ENCODE data around the gene CXXC5. TPM values are rescaled to one million over a fixed set of nuclear protein-coding genes. Genes with fewer than 3 reads are reported as not detected.
A peak's percentile ranks its signal among the peaks of the same experiment; 100 is the strongest.

Gene CXXC5
- polyA plus RNA-seq, 1 of the 3 experiments (the other 2 are of a cell fraction) = 47.4 TPM

DNA sequence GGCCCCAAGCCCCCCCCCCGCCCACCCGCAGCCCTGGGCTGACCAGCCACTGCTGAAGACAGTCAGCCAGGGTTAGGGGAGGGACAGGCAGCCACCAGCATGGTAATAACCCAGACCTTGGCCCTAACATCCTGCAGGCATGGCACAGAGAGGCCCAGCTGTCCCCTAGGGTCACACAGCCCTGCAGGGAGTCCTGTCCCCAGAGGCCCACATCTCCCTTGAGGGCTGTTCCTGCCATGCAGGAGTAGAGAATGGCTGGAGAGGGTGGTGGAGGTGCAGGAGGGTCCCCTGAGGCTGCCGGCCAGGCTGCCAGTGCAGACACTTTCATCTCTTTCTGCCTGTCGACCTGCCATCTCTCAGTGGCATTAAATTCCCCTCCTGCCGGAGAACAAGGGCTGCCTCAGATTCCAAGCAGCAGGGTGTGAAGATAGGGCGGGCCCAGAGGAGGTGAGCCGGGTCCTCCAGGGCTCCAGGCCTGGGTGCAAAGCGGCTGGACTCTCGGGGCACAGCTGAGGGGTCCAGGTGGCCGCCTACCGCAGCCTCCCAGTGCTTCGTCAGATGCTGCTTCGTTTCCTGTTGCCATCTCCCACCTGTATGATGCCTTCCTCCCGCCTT, 40.0 kb downstream of the CXXC5 start:
- CTCF ChIA-PET = interaction anchor here (1.1 to 14.8 kb wide), 10 partner anchors 10 to 84 kb away, joined by 3 to 310 read pairs (median 32); partner anchors contain the start of gene CXXC5
- Histone ChIP-seq H3K4me2 (no peak overlapping the region), H3K9ac (no peak overlapping the region), H3K27ac (ENCODE audit: low read depth in 2 of 2, low read length in 1 of 2) (peak overlapping the region; percentile 71 to 97; a peak in 3 of 4 replicates), H3K4me1 (ENCODE audit: control insufficient read depth in 1 of 2, insufficient read depth in 2 of 2, low read depth in 1 of 2, low read length in 1 of 2) (peaks cover 34 to 78% of the 10 kb centered on the region in 2 experiments), H4K20me1 (ENCODE audit: insufficient read depth) (no peaks in the 10 kb centered on the region; the same call in 1 of the 2 replicates), H3K27me3 (ENCODE audit: insufficient read depth) (no peaks in the 10 kb centered on the region), H3K79me2 (ENCODE audit: insufficient read depth) (peaks cover 11% of the 10 kb centered on the region; the same call in 1 of the 2 replicates), H3K9me2 (no peaks in the 10 kb centered on the region), H3K4me3 (ENCODE audit: low read depth in 2 of 2, low read length in 1 of 2) (no peak overlapping the region), H3F3A (replicated peaks; ENCODE audit: insufficient read depth) (peaks cover 23% of the 10 kb centered on the region), H3K36me3 (replicated peaks in 1 of 2; ENCODE audit: control insufficient read depth in 1 of 2, insufficient read depth in 2 of 2, low read length in 1 of 2) (peaks cover 11 to 24% of the 10 kb centered on the region in 2 experiments), H2AFZ (ENCODE audit: low read depth) (no peak overlapping the region), H3K9me3 (no peaks in the 10 kb centered on the region)
- TF ChIP-seq CHD2 (IDR thresholded peaks at IDR 0.05; ENCODE audit: low read length, partially characterized antibody) (no peak), SMC3 (IDR thresholded peaks at IDR 0.05; ENCODE audit: low read depth, low read length) (no peak), GATA2 (CRISPR knock-in tag; IDR thresholded peaks at IDR 0.05) (no peak), RCOR1 (IDR thresholded peaks at IDR 0.05; ENCODE audit: low read length) (no peak), JUND (IDR thresholded peaks at IDR 0.05) (no peak), NRF1 (IDR thresholded peaks at IDR 0.05; ENCODE audit: low read depth, low read length) (no peak)
- DNase-seq = no peak
- WGBS (ENCODE audit: low lambda C conversion rate) = 85% methylated on average over 6 of the region's 14 CpGs
- POLR2A ChIA-PET = interaction anchor here (0.6 to 3.5 kb wide), 4 partner anchors 11 to 74 kb away, joined by 3 to 23 read pairs (median 4); partner anchors contain the start of gene CXXC5

DNA sequence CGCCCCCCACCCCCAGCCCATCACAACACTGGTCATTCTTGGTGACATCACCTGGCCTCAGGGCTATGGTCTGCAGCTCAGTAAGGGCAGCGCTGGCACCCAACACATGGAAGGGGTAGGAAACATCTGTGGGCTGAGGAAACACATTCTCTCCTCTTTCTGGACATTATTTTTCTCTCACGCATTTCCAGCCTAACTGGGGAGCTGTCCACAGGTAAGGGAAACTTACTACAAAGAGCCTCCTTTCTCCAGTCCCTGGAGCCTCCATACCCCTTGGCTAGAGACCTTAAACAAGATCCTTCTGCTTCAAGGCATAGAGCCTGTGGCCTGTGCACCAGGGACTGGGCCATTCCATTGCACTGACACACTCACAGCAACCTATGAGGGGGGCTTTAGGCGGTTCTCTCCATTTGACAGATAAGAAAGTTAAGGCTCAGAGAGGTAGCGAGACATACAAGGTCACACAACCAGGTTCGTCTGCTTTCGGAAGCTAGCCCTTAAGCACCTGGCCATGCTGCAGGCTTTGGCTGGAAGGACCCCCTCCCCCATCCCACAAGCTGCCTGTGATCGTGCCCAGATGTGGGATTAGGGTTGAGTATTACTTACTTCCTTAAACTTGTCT, 40.7 kb downstream of the CXXC5 start:
- ChIA-PET CTCF (interaction anchor here (1.3 to 14.8 kb wide), 17 partner anchors 11 to 77 kb away, joined by 3 to 310 read pairs (median 14); partner anchors contain the start of gene CXXC5), POLR2A (interaction anchor here (0.6 to 3.5 kb wide), 7 partner anchors 11 to 73 kb away, joined by 3 to 23 read pairs (median 5); partner anchors contain the start of gene CXXC5)
- peaks cover 4% of the 10 kb centered on the region; the same call in 1 of the 2 replicates for H3K79me2 ChIP-seq (ENCODE audit: insufficient read depth)
- H3K27me3 ChIP-seq (ENCODE audit: insufficient read depth) = no peaks in the 10 kb centered on the region
- no peak overlapping the region for H3K9ac ChIP-seq
- H4K20me1 ChIP-seq (ENCODE audit: insufficient read depth) = no peaks in the 10 kb centered on the region; the same call in 1 of the 2 replicates
- H3K9me2 ChIP-seq = no peaks in the 10 kb centered on the region
- peaks cover 35 to 85% of the 10 kb centered on the region in 2 experiments for H3K4me1 ChIP-seq (ENCODE audit: control insufficient read depth in 1 of 2, insufficient read depth in 2 of 2, low read depth in 1 of 2, low read length in 1 of 2)
- no peaks in the 10 kb centered on the region for H3K9me3 ChIP-seq
- H3K27ac ChIP-seq (ENCODE audit: low read depth in 2 of 2, low read length in 1 of 2) = peak overlapping the region; percentile 71 to 97; a peak in 3 of 4 replicates
- peaks cover 5 to 17% of the 10 kb centered on the region in 2 experiments for H3K36me3 ChIP-seq (replicated peaks in 1 of 2; ENCODE audit: control insufficient read depth in 1 of 2, insufficient read depth in 2 of 2, low read length in 1 of 2)
- H3K4me2 ChIP-seq = no peak overlapping the region
- no peak overlapping the region for H2AFZ ChIP-seq (ENCODE audit: low read depth)
- 85% methylated on average over 7 of the region's 8 CpGs for WGBS (ENCODE audit: low lambda C conversion rate)
- H3F3A ChIP-seq (replicated peaks; ENCODE audit: insufficient read depth) = peaks cover 28% of the 10 kb centered on the region
- no peak overlapping the region for H3K4me3 ChIP-seq (ENCODE audit: low read depth in 2 of 2, low read length in 1 of 2)
- peak; percentile 75 for DNase-seq
- 0 out of 2 replicates have a peak, but pooled peaks have one; percentile 53 for TF ChIP-seq REST (IDR thresholded peaks at IDR 0.05; ENCODE audit: low read depth, low read length)
- TF ChIP-seq RXRA (IDR thresholded peaks at IDR 0.05; ENCODE audit: borderline replicate concordance, low read depth) = no peak
